PC-9 (cell line): ENCODE data around the gene FANK1.

Experiments used
- EZH2 ChIP-seq: fragments of 200-600 bp; sonication (generic); IDR thresholded peaks from 2 replicates; pipeline ENCODE4 v1.8.0; 2017; ENCODE audit warnings: antibody characterized with exemption, low read depth
- TF ChIP-seq, protein P1 (sequence below): fragments of 200-600 bp; sonication (generic); conservative IDR thresholded peaks from 2 replicates; pipeline ENCODE4 v1.6.1; 2017; ENCODE audit warnings: mixed run types, antibody characterized with exemption, mild to moderate bottlenecking, moderate library complexity

DNA sequence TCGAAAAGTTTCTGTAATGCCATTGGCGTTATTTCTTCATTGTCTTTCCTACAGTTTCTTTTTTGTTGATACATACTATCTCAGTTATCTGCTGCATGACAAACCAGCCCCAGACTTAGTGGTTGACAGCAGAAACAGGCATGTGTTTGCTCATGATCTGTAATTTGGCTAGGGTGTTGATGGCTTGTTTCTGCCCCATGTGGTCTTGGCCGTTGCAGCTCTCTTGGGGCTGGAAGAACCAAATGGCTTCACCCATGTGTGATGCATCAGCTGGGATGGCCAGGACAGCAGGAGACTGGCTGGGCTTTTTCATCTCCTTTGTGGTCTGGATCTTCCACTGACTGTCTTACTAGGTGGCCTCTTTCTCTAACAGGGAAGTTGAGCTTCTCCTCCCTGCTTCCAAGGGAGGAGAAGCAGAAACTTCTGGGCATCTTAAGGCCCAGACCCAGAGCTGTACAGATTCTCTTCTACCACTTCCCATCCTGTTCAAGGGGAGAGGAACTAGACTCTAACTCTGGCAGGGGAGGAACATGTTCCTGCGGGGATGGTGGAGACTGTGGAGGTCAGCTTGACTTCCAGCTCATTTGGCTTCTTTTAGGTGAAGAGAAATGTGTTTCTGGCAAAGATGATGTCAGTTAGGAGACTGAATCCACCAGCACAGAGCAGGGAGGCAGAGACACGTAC lies 89.3 kb downstream of the FANK1 start:
- TF ChIP-seq, protein P1, sequence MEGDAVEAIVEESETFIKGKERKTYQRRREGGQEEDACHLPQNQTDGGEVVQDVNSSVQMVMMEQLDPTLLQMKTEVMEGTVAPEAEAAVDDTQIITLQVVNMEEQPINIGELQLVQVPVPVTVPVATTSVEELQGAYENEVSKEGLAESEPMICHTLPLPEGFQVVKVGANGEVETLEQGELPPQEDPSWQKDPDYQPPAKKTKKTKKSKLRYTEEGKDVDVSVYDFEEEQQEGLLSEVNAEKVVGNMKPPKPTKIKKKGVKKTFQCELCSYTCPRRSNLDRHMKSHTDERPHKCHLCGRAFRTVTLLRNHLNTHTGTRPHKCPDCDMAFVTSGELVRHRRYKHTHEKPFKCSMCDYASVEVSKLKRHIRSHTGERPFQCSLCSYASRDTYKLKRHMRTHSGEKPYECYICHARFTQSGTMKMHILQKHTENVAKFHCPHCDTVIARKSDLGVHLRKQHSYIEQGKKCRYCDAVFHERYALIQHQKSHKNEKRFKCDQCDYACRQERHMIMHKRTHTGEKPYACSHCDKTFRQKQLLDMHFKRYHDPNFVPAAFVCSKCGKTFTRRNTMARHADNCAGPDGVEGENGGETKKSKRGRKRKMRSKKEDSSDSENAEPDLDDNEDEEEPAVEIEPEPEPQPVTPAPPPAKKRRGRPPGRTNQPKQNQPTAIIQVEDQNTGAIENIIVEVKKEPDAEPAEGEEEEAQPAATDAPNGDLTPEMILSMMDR: no peak
- no peak for TF ChIP-seq EZH2
